Stimulated activated CD4-positive, alpha-beta T cell treated with anti-CD3 and anti-CD28 coated beads, Interleukin-1b, Interleukin-23, amount 100 ng/mL, for 48 hours (primary cell): Measurements from ENCODE around the gene LEFTY2.
A peak's percentile ranks its signal among the peaks of the same experiment; 100 is the strongest.
"Not testable (repeated sequence)": the region's sequence is repeated elsewhere in the genome, so short reads cannot be mapped to it uniquely, and the experiment has no call there.

Experiments used
- DNase-seq: peaks from one replicate; pipeline ENCODE4 v3.0.0-alpha.2; 2020

The LEFTY2 gene

GRCh38 chr1:225941187-225941941 is at the start of gene LEFTY2:
Gene LEFTY2, minus strand, starts transcription at chr1:225941220. Its CDS starts 80 bp downstream, at chr1:225941140.
- no peak for DNase-seq

- DNase-seq = no peak
Observed at GRCh38 chr1:225987491-225988316, 46.7 kb upstream of the LEFTY2 start.

GRCh38 chr1:225981714-225982113 is 40.7 kb upstream of the LEFTY2 start:
- no peak for DNase-seq

GRCh38 chr1:225980005-225980836 is 39.2 kb upstream of the LEFTY2 start:
- DNase-seq = no peak

GRCh38 chr1:225979421-225979820 is 38.4 kb upstream of the LEFTY2 start:
- DNase-seq = no peak

- DNase-seq = no peak
Observed at GRCh38 chr1:225977937-225978748, 37.1 kb upstream of the LEFTY2 start.

- DNase-seq = not testable (repeated sequence)
Observed at GRCh38 chr1:225975146-225975545, 34.1 kb upstream of the LEFTY2 start.

- no peak for DNase-seq
Observed at GRCh38 chr1:225974454-225974853, 33.4 kb upstream of the LEFTY2 start.

- no peak for DNase-seq
Observed at GRCh38 chr1:225973158-225973557, 32.1 kb upstream of the LEFTY2 start.

- DNase-seq = no peak
Observed at GRCh38 chr1:225972344-225973152, 31.5 kb upstream of the LEFTY2 start.

GRCh38 chr1:225970592-225971157 is 29.7 kb upstream of the LEFTY2 start:
- DNase-seq = not testable (repeated sequence)

- not testable (repeated sequence) for DNase-seq
Observed at GRCh38 chr1:225969751-225970150, 28.7 kb upstream of the LEFTY2 start.

GRCh38 chr1:225965231-225965630 is 24.2 kb upstream of the LEFTY2 start:
- no peak for DNase-seq

- DNase-seq = no peak
Observed at GRCh38 chr1:225963735-225964530, 22.9 kb upstream of the LEFTY2 start.

GRCh38 chr1:225962440-225962975 is 21.5 kb upstream of the LEFTY2 start:
- DNase-seq = peak; percentile 63

GRCh38 chr1:225961659-225962439 is 20.8 kb upstream of the LEFTY2 start:
- DNase-seq = no peak

GRCh38 chr1:225958041-225958440 is 17.0 kb upstream of the LEFTY2 start:
- no peak for DNase-seq

GRCh38 chr1:225954753-225955152 is 13.7 kb upstream of the LEFTY2 start:
- DNase-seq = no peak

GRCh38 chr1:225953315-225953714 is 12.3 kb upstream of the LEFTY2 start:
- no peak for DNase-seq
